Upper lobe of left lung (tissue), 4 donors: ENCODE data around the gene HAP1.

Source experiments
- CTCF ChIP-seq, 6 experiments: fragments of 450-650 bp in 4 of 6; fragments of 200-600 bp in 2 of 6; sonication (generic) in 2 of 6; IDR thresholded peaks; one replicate each; pipeline ENCODE4 v1.5.1; 2016 to 2019; ENCODE audit warnings: antibody characterized with exemption in 6 of 6
- EP300 ChIP-seq, 4 donors: sonication (generic); formaldehyde crosslinking; IDR thresholded peaks; one replicate each; pipeline ENCODE4 v1.5.1; 2017; ENCODE audit warnings: antibody characterized with exemption in 4 of 4, control low read depth in 2 of 4
- POLR2A ChIP-seq, 4 donors: fragments of 450-650 bp; IDR thresholded peaks; one replicate each; pipeline ENCODE4 v1.5.1; 2016 to 2017; ENCODE audit warnings: antibody characterized with exemption in 4 of 4, mild to moderate bottlenecking in 2 of 4
- POLR2AphosphoS5 ChIP-seq, 2 donors: sonication (generic); formaldehyde crosslinking; IDR thresholded peaks; one replicate each; pipeline ENCODE4 v1.5.1; 2017; ENCODE audit warnings: antibody characterized with exemption in 2 of 2

DNA sequence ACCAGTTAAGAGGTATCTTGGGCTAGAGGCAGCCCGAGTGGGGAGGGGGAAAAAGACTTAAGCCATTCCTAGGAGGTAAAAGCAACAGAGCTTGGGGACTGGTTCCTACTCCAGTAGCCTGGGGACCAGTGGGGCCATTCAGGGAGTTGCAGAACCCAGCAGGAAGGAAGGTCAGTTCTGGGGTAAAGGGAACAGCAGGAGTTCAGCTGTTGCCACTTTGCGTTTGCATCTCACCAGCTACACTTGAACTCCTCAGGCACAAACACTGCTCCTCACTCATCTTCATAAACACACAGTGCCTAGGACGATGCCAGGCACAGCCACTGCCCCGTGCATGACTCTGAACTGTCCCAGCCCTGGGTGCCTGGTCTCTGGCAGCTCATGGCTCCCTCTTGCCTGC is 4.0 kb downstream of the HAP1 start:
- TF ChIP-seq CTCF (IDR thresholded peaks at IDR 0.05) (no peak), POLR2AphosphoS5 (IDR thresholded peaks at IDR 0.05) (no peak), EP300 (IDR thresholded peaks at IDR 0.05) (no peak), POLR2A (IDR thresholded peaks at IDR 0.05) (no peak)
